HUDEP-2 (cell line): ENCODE results near the gene RHOT1.
"Not testable (repeated sequence)": the region's sequence is repeated elsewhere in the genome, so short reads cannot be mapped to it uniquely, and the experiment has no call there.

Experiments
- DNase-seq, 76 experiments: peaks; one replicate each; lab custom pipeline; 2025; ENCODE audit not compliant: unreplicated experiment in 76 of 76; lab: John Stamatoyannopoulos, UW

The RHOT1 gene

DNA sequence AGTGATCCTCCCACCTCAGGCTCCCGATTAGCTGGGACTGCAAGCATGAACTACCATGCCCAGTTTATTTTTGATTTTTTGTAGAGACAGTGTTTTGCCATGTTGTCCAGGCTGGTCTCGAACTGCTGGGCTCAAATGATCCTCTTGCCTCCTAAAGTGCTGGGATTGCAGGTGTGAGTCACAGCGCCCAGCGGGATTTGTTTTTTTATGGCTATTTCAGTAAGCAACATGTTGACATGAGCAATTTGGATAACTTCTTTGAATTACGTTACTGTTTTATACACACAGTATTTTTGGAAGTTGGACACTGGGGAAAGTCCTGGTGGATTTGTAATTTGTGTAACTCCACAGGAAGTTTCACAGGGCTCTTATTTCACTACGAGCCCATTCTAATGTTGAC, 18.5 kb upstream of the RHOT1 start:
- DNase-seq: no peak

- peak in 36 of 76 experiments; percentile 6 to 68 (median 30) for DNase-seq
Measured at GRCh38 chr17:32124985-32125847, 17.1 kb upstream of the RHOT1 start.

DNA sequence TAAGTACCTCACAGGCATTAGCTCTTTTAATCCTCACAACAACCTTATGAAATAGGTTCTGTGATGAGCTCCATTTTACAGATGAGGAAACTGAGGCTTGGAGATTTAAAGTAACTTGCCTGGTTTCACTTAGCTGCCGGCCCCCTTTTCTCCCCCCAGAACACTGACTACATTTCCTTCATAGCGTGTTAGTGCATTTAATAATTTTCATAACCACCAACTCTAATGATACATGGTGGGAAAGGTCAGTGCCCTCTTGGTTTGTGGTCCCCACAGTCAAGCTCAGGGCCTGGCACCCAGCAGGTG, 16.5 kb upstream of the RHOT1 start:
- DNase-seq: no peak

DNA sequence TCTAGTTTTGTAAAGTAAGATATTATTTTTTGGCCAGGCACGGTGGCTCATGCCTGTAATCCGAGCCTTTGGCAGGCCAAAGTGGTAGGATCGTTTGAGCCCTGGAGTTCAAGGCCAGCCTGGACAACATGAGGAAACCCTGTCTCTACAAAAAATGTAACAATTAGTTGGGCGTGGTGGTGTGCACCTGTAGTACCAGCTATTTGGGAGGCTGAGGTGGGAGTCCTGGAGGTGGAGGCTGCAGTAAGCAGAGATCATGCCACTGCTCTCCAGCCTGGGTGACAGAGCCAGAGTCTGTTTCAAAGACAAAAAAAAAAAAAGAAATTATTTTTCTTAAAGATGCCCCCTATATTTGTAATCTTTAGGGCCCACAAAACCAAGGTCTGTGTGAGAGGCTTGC, 16.0 kb upstream of the RHOT1 start:
- DNase-seq: no peak

DNA sequence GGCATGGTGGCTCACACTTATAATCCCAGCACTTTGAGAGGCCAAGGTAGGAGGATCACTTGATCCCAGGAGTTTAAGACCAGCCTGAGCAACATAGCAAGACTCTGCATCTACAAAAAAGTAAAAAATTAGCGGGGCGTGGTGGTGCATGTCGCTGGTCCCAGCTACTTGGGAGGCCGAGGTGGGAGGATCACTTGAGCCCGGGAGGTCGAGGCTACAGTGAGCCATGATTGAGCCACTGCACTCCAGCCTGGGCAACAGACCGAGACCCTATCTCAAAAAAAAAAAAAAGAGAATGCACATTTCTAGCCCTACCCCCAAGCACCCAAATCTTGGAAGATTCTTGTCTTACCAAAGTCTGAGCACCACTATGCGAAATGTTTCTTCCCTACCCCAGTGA, 15.6 kb upstream of the RHOT1 start:
- DNase-seq: no peak

GRCh38 chr17:32127158-32127897, 15.0 kb upstream of the RHOT1 start:
- peak in 74 of 76 experiments; percentile 11 to 77 (median 62) for DNase-seq

GRCh38 chr17:32128470-32128869, 13.8 kb upstream of the RHOT1 start:
- DNase-seq: peak in 1 of 76 experiments; percentile 3

- DNase-seq: peak in 45 of 76 experiments; percentile 2 to 69 (median 44)
Measured at GRCh38 chr17:32135497-32136117, 6.7 kb upstream of the RHOT1 start.

GRCh38 chr17:32136856-32137255, 5.4 kb upstream of the RHOT1 start:
- DNase-seq: peak in 74 of 76 experiments; percentile 39 to 95 (median 82)

- DNase-seq: not testable (repeated sequence)
Measured at GRCh38 chr17:32139504-32139903, 2.8 kb upstream of the RHOT1 start.

DNA sequence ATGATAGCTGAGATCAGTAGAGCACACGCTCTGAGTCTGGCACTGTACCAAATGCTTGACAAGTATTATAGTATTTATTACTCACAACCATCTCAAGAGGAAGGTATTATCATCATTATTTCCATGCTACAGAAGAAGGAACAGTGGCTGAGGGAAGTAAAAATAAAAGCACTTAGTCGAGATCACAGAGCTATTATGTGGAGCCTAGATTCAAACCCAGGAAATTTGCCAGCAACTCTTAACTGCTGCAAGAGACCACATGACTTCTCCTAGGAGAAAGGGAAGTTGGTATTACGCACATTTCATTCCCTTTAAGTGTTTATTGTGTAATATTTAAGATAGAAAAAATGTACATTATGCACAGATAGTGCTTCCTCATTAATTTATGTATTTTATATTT, 1.0 kb upstream of the RHOT1 start:
- peak in 46 of 76 experiments; percentile 1 to 82 (median 54) for DNase-seq

GRCh38 chr17:32141679-32142037, 644 bp upstream of the RHOT1 start:
- peak in 2 of 76 experiments; percentile 39 to 51 for DNase-seq

DNA sequence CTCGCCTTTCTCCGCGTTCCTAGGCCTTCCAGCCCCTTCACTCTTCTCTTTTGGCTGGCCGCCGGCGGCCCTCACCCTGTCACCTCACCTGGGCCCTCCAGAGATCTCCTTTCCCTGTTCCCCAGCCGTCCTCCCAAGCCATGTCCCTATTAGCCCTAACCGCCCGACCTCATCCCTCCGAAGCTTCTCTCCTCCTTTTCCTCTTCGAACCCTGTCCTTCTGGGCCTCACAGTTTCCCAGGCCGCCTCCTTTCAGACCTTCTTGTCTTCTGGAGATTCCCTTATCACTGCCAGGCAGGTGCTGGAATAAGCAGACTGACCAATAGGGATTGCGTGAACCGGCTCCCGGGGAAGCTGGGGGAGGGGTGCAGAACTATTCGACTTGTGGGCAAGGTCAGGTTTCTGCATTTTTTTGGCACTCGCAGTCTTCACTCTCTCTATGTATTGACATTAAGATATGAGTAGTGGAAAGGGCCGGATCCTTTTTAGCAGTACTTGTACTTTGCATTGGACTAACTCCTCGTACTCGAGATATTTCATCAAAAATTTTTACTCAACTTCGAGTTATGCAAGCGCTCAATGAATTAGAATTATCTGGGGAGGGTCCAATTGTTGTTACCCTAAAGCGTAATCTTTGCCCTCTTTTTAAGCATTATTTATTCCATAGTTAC, 690 bp downstream of the RHOT1 start:
- peak in 75 of 76 experiments; percentile 43 to 92 (median 77) for DNase-seq

- DNase-seq: no peak
Measured at GRCh38 chr17:32143527-32143870, 1.2 kb downstream of the RHOT1 start.

- not testable (repeated sequence) for DNase-seq
Measured at GRCh38 chr17:32144442-32144841, 2.1 kb downstream of the RHOT1 start.

GRCh38 chr17:32148351-32148750, 6.0 kb downstream of the RHOT1 start:
- no peak for DNase-seq

GRCh38 chr17:32150358-32150757, 8.1 kb downstream of the RHOT1 start:
- DNase-seq: peak in 4 of 76 experiments; percentile 5 to 13 (median 10)

- DNase-seq: no peak
Measured at GRCh38 chr17:32152130-32152529, 9.8 kb downstream of the RHOT1 start.

- DNase-seq: no peak
Measured at GRCh38 chr17:32155896-32156295, 13.6 kb downstream of the RHOT1 start.

- no peak for DNase-seq
Measured at GRCh38 chr17:32156656-32157055, 14.4 kb downstream of the RHOT1 start.

DNA sequence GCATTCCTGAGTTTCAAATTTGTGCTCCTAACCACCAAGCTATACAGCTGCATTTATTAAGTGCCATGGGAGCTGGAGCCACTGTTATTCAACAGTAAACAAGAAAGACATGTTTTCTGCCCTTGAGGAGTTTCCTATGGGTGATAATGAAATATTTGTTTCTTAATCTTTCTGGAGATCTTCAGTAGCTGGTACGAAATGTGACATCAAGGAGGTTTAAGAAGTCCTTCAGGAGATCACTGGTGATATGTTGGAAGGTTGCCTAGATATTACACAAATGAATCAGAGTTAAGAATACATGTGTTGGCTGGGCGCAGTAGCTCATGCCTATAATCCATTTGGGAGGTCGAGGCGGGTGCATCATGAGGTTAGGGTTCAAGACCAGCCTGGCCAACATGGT, 14.9 kb downstream of the RHOT1 start:
- DNase-seq: peak in 5 of 76 experiments; percentile 3 to 24 (median 5)
